ENCODE results near the gene CDR2. TPM values are rescaled to one million over a fixed set of nuclear protein-coding genes. Genes with fewer than 3 reads are reported as not detected.
"Not testable (repeated sequence)": the region's sequence is repeated elsewhere in the genome, so short reads cannot be mapped to it uniquely, and the experiment has no call there.

CDR2 gene
- polyA plus RNA-seq, 1 donor (not counting 4 experiments of a cell fraction or from before 2014, with no cell fraction given): 37.1 TPM

DNA sequence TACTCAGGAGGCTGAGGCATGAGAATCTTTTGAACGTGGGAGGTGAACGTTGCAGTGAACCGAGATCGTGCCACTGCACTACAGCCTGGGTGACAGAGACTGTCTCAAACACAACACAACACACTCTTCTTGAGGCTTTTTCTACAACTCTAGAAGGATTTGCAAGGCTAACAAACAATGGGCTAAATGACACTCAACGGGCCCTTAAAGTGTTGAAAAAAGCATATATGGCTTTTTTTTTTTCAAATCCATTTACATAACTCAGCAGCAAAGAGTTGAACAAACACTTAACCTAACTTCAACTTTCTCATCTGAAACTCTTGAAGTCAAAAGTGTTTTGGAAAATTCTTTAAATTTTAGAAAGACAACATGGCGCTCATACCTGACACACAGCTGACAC is 22.3 kb downstream of the CDR2 start:
- Histone ChIP-seq H2AFZ (ENCODE audit: control insufficient read depth, low read length) (no peak overlapping the region), H3K27ac (ENCODE audit: control insufficient read depth, insufficient read depth, low read length) (no peak overlapping the region), H3K4me2 (ENCODE audit: control insufficient read depth, extremely low read depth, insufficient read depth, low read depth, low read length) (no peak overlapping the region), H3K4me3 (ENCODE audit: control insufficient read depth in 2 of 3, extremely low read depth in 1 of 3, insufficient read depth in 2 of 3, low read depth in 1 of 3, low read length in 3 of 3) (no peak overlapping the region), H3K79me2 (ENCODE audit: control insufficient read depth, insufficient read depth, low read length) (peaks cover 48% of the 10 kb centered on the region), H4K20me1 (ENCODE audit: control insufficient read depth, extremely low read depth, insufficient read depth, low read length) (no peaks in the 10 kb centered on the region), H3K9me3 (ENCODE audit: control insufficient read depth, low read depth, low read length) (no peaks in the 10 kb centered on the region), H3K4me1 (ENCODE audit: control insufficient read depth, extremely low read depth, insufficient read depth, low read length) (peaks cover 37% of the 10 kb centered on the region), H3K9me1 (ENCODE audit: control insufficient read depth, extremely low read depth, insufficient read depth, low read length) (peaks cover 3% of the 10 kb centered on the region), H3K36me3 (ENCODE audit: control insufficient read depth in 2 of 2, extremely low read depth in 1 of 2, insufficient read depth in 2 of 2, low read length in 2 of 2) (peaks cover 11 to 14% of the 10 kb centered on the region in 2 experiments), H3K27me3 (ENCODE audit: control insufficient read depth, extremely low read depth, insufficient read depth, low read length) (no peaks in the 10 kb centered on the region), H3K9ac (ENCODE audit: control insufficient read depth, extremely low read depth, insufficient read depth, low read length) (no peak overlapping the region)
- no peak for TF ChIP-seq EZH2 (IDR thresholded peaks at IDR 0.05; ENCODE audit: low read length)
- TF ChIP-seq, protein P1, sequence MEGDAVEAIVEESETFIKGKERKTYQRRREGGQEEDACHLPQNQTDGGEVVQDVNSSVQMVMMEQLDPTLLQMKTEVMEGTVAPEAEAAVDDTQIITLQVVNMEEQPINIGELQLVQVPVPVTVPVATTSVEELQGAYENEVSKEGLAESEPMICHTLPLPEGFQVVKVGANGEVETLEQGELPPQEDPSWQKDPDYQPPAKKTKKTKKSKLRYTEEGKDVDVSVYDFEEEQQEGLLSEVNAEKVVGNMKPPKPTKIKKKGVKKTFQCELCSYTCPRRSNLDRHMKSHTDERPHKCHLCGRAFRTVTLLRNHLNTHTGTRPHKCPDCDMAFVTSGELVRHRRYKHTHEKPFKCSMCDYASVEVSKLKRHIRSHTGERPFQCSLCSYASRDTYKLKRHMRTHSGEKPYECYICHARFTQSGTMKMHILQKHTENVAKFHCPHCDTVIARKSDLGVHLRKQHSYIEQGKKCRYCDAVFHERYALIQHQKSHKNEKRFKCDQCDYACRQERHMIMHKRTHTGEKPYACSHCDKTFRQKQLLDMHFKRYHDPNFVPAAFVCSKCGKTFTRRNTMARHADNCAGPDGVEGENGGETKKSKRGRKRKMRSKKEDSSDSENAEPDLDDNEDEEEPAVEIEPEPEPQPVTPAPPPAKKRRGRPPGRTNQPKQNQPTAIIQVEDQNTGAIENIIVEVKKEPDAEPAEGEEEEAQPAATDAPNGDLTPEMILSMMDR (optimal IDR thresholded peaks at IDR 0.05 in 1 of 3, IDR thresholded peaks at IDR 0.05 in 1 of 3, conservative IDR thresholded peaks at IDR 0.05 in 1 of 3; ENCODE audit: extremely low read depth in 1 of 3, insufficient read depth in 2 of 3, low read length in 3 of 3): no peak
- dilution Hi-C loops (cut with MboI; ENCODE audit: extremely low pct_ligation_motif_present, low sequenced_read_pairs): no loop called here
- DNase-seq (ENCODE audit: low read depth, low spot score) (no peak), FAIRE-seq (no peak)

DNA sequence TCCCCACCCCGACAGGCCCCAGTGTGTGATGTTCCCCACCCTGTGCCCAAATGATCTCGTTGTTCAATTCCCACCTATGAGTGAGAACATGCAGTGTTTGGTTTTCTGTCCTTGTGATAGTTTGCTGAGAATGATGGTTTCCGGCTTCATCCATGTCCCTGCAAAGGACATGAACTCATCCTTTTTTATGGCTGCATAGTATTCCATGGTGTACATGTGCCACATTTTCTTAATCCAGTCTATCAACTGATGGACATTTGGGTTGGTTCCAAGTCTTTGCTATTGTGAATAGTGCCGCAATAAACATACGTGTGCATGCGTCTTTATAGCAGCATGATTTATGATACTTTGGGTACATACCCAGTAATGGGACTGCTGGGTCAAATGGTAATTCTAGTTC is 23.4 kb downstream of the CDR2 start:
- H3K27me3 ChIP-seq (ENCODE audit: control insufficient read depth, extremely low read depth, insufficient read depth, low read length); dilution Hi-C loops (cut with MboI; ENCODE audit: extremely low pct_ligation_motif_present, low sequenced_read_pairs); FAIRE-seq; DNase-seq (ENCODE audit: low read depth, low spot score); H3K9me3 ChIP-seq (ENCODE audit: control insufficient read depth, low read depth, low read length); H3K9ac ChIP-seq (ENCODE audit: control insufficient read depth, extremely low read depth, insufficient read depth, low read length); H3K4me3 ChIP-seq (ENCODE audit: control insufficient read depth in 2 of 3, extremely low read depth in 1 of 3, insufficient read depth in 2 of 3, low read depth in 1 of 3, low read length in 3 of 3); H3K9me1 ChIP-seq (ENCODE audit: control insufficient read depth, extremely low read depth, insufficient read depth, low read length); H4K20me1 ChIP-seq (ENCODE audit: control insufficient read depth, extremely low read depth, insufficient read depth, low read length); H3K27ac ChIP-seq (ENCODE audit: control insufficient read depth, insufficient read depth, low read length); H3K4me2 ChIP-seq (ENCODE audit: control insufficient read depth, extremely low read depth, insufficient read depth, low read depth, low read length); H2AFZ ChIP-seq (ENCODE audit: control insufficient read depth, low read length): not testable (repeated sequence)
- H3K79me2 ChIP-seq (ENCODE audit: control insufficient read depth, insufficient read depth, low read length): peaks cover 44% of the 10 kb centered on the region
- peaks cover 48% of the 10 kb centered on the region for H3K4me1 ChIP-seq (ENCODE audit: control insufficient read depth, extremely low read depth, insufficient read depth, low read length)
- H3K36me3 ChIP-seq (ENCODE audit: control insufficient read depth in 2 of 2, extremely low read depth in 1 of 2, insufficient read depth in 2 of 2, low read length in 2 of 2): peaks cover 15 to 17% of the 10 kb centered on the region in 2 experiments

DNA sequence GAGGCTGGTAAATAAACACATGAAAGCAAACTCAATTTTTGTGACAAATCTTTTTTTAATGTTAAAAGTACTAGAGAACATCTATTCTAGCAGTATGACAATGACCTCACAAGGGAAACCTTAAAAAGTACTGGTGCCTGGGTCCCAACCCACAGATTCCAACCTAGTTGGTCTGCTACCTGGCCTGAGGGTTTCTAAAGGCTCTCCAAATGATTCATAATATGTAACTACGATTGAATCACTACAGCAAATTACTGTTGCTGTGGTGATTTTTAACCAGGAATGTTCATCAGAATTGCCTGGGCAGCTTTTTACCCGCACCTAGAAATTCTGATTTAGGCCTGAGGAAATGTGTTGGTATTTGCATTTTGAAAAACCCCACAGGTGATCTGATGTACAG is 26.1 kb downstream of the CDR2 start:
- Histone ChIP-seq H3K36me3 (ENCODE audit: control insufficient read depth in 2 of 2, extremely low read depth in 1 of 2, insufficient read depth in 2 of 2, low read length in 2 of 2) (peaks cover 12 to 14% of the 10 kb centered on the region in 2 experiments), H3K4me3 (ENCODE audit: control insufficient read depth in 2 of 3, extremely low read depth in 1 of 3, insufficient read depth in 2 of 3, low read depth in 1 of 3, low read length in 3 of 3) (no peak overlapping the region), H3K27ac (ENCODE audit: control insufficient read depth, insufficient read depth, low read length) (peak overlapping the region; percentile 84), H3K9me3 (ENCODE audit: control insufficient read depth, low read depth, low read length) (no peaks in the 10 kb centered on the region), H3K9me1 (ENCODE audit: control insufficient read depth, extremely low read depth, insufficient read depth, low read length) (peaks cover 4% of the 10 kb centered on the region), H3K79me2 (ENCODE audit: control insufficient read depth, insufficient read depth, low read length) (peaks cover 34% of the 10 kb centered on the region), H4K20me1 (ENCODE audit: control insufficient read depth, extremely low read depth, insufficient read depth, low read length) (no peaks in the 10 kb centered on the region), H3K9ac (ENCODE audit: control insufficient read depth, extremely low read depth, insufficient read depth, low read length) (peak overlapping the region; percentile 29), H3K4me2 (ENCODE audit: control insufficient read depth, extremely low read depth, insufficient read depth, low read depth, low read length) (peak overlapping the region; percentile 60), H3K27me3 (ENCODE audit: control insufficient read depth, extremely low read depth, insufficient read depth, low read length) (no peaks in the 10 kb centered on the region), H2AFZ (ENCODE audit: control insufficient read depth, low read length) (no peak overlapping the region), H3K4me1 (ENCODE audit: control insufficient read depth, extremely low read depth, insufficient read depth, low read length) (peaks cover 44% of the 10 kb centered on the region)
- DNase-seq (ENCODE audit: low read depth, low spot score) (no peak), FAIRE-seq (peak; percentile 86)
- dilution Hi-C loops (cut with MboI; ENCODE audit: extremely low pct_ligation_motif_present, low sequenced_read_pairs): no loop called here
- TF ChIP-seq, protein P1 (optimal IDR thresholded peaks at IDR 0.05 in 1 of 3, IDR thresholded peaks at IDR 0.05 in 1 of 3, conservative IDR thresholded peaks at IDR 0.05 in 1 of 3; ENCODE audit: extremely low read depth in 1 of 3, insufficient read depth in 2 of 3, low read length in 3 of 3): no peak
- no peak for TF ChIP-seq EZH2 (IDR thresholded peaks at IDR 0.05; ENCODE audit: low read length)

All from keratinocyte (primary cell).